Nephron (organoid): Measurements from ENCODE around the gene RTN4RL2.

Experiments
- H3K27ac Mint-ChIP-seq, 3 experiments: 2 replicates each; pipeline ENCODE4 v1.8.0; 2020; ENCODE audit warnings: mixed read lengths in 3 of 3, mild to moderate bottlenecking in 2 of 3, moderate library complexity in 1 of 3
- H3K27me3 Mint-ChIP-seq: 2 replicates; pipeline ENCODE4 v1.8.0; 2021; ENCODE audit warnings: low read depth, mild to moderate bottlenecking, moderate library complexity, mixed read lengths
- H3K36me3 Mint-ChIP-seq: 2 replicates; pipeline ENCODE4 v1.8.0; 2020; ENCODE audit warnings: low read depth, mixed read lengths
- H3K4me1 Mint-ChIP-seq: 2 replicates; pipeline ENCODE4 v1.8.0; 2020; ENCODE audit warnings: mixed read lengths
- H3K4me3 Mint-ChIP-seq, 3 experiments: 2 replicates each; pipeline ENCODE4 v1.8.0; 2020; ENCODE audit warnings: mild to moderate bottlenecking in 3 of 3, mixed read lengths in 3 of 3, moderate library complexity in 2 of 3
- H3K9me3 Mint-ChIP-seq: 2 replicates; pipeline ENCODE4 v1.8.0; 2020; ENCODE audit warnings: mixed read lengths
- TF ChIP-seq, protein P1 (sequence below), 3 experiments: fragments of 200-600 bp; sonication (generic); IDR thresholded peaks; one replicate each; pipeline ENCODE4 v1.5.0; 2021; ENCODE audit warnings: antibody characterized with exemption in 3 of 3; ENCODE audit not compliant: unreplicated experiment in 3 of 3

RTN4RL2 gene

DNA sequence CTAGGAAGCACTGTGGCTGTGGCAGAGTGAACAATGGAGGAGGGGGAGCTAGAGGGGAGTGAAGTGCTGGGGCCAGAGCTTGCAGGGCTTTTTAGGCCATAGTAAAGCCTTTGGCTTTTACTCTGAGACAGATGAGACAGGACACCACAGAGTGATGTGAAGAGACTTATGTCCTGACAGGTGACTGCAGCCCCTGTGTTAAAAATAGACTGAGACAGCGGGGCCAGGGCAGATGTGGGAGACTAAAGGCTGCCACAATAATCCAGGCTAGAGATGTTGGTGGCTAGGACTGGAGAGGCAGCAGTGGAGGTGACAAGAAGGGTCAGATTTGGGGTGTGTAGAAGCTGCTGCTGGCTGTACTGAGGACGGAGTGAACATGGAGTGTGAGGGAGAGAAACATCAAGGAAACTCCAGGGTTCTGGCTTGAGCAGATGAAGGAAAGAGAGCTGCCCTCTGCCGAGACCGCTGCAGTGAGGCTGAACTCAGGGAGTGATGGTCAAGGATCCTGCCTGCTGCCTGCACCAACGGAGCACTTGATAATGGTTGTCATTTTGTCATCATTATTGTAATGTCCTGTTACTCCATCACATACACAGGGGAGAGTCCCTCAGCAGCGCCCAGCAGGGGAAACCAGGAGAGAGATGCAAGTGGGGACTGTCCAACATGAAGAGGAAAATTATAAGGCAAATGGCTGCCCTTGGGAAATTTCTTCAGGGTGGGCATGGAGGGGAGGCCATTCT, 27.8 kb downstream of the RTN4RL2 start:
- Mint-ChIP-seq H3K27me3 (peaks cover 9% of the 10 kb centered on the region), H3K4me1 (peaks cover 24% of the 10 kb centered on the region), H3K27ac (peak overlapping the region; percentile 20 to 73 (median 59)), H3K4me3 (no peak overlapping the region), H3K9me3 (no peaks in the 10 kb centered on the region), H3K36me3 (no peaks in the 10 kb centered on the region)
- TF ChIP-seq, protein P1, sequence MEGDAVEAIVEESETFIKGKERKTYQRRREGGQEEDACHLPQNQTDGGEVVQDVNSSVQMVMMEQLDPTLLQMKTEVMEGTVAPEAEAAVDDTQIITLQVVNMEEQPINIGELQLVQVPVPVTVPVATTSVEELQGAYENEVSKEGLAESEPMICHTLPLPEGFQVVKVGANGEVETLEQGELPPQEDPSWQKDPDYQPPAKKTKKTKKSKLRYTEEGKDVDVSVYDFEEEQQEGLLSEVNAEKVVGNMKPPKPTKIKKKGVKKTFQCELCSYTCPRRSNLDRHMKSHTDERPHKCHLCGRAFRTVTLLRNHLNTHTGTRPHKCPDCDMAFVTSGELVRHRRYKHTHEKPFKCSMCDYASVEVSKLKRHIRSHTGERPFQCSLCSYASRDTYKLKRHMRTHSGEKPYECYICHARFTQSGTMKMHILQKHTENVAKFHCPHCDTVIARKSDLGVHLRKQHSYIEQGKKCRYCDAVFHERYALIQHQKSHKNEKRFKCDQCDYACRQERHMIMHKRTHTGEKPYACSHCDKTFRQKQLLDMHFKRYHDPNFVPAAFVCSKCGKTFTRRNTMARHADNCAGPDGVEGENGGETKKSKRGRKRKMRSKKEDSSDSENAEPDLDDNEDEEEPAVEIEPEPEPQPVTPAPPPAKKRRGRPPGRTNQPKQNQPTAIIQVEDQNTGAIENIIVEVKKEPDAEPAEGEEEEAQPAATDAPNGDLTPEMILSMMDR (IDR thresholded peaks at IDR 0.05; ENCODE audit: unreplicated experiment in 3 of 3): no peak

DNA sequence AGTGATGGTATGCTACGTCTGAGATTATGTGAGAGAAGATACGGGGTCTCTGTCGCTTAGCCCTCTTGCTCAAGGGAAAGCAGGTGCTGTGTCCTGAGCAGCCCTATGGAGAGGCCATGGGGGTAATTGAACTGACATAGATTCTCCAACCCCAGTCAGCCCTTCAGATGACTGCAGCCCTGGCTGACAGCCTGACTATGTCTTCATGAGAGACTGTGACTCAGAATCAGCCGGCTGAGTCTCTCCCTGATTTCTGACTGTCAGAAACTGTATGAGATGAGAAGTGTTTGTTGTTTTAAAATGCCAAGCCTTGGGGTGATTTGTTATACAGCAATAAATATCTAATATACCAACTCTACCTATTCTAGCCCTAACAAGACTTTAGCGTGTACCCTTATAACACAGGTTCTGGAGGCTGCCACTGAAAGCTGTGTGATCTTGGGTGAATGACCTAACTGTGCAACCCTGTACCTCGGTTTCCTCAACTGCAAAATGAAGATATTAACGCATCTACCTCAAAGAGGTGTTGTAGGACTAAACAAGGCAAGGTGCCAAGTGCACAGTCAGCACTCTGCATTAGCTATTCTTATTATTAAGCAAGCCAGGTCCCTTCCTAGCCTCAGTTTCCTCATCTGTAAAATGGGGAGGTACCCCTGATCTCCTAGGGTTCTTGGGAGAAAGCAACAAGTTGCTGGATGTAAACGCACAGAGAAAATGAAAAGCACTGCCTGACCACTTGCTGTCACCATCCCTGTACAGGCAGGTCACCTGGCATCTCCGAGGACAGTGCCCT, 30.3 kb downstream of the RTN4RL2 start:
- no peaks in the 10 kb centered on the region for H3K36me3 Mint-ChIP-seq
- no peak overlapping the region for H3K4me3 Mint-ChIP-seq
- peaks cover 31% of the 10 kb centered on the region for H3K4me1 Mint-ChIP-seq
- TF ChIP-seq, protein P1 (IDR thresholded peaks at IDR 0.05; ENCODE audit: unreplicated experiment in 3 of 3): no peak
- H3K27ac Mint-ChIP-seq: no peak overlapping the region
- no peaks in the 10 kb centered on the region for H3K27me3 Mint-ChIP-seq
- no peaks in the 10 kb centered on the region for H3K9me3 Mint-ChIP-seq

DNA sequence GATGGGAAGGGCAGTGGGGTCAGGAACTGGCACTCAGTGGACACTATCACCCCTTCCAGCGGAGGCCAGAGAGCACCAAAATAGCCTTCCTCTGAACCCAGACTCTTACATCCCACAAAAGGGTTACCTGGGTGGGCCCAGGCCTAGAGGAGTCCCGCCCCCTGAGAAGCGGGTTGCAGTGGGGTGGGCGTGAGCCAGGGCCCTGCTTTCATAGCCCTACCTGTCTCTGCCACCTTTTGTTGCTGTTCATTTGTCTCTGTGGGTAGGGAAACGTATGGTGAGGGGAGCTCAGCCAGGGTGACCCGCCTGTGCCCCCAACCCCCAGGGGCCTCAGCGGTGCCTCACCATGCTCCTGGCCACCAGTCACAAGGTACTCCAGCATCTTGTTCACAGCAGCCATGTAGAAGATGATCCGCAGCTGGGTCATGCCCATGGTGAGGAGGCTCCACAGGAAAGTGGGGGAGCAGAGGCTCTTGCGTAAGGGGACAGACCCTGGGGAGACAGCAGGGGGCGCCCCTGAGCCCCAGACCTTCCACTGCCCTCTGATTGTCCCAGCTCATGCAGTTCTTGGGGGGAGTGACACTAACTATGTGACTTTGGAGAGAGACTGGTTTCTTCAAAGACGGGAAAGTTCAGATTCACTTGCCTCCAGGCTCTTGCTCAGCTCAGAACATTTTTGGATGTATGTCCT, 31.2 kb downstream of the RTN4RL2 start:
- H3K4me1 Mint-ChIP-seq: peaks cover 31% of the 10 kb centered on the region
- no peaks in the 10 kb centered on the region for H3K9me3 Mint-ChIP-seq
- H3K27me3 Mint-ChIP-seq: no peaks in the 10 kb centered on the region
- TF ChIP-seq, protein P1 (IDR thresholded peaks at IDR 0.05; ENCODE audit: unreplicated experiment in 3 of 3): peak; percentile 20 to 33 (median 30)
- H3K4me3 Mint-ChIP-seq: no peak overlapping the region
- no peak overlapping the region for H3K27ac Mint-ChIP-seq
- no peaks in the 10 kb centered on the region for H3K36me3 Mint-ChIP-seq

DNA sequence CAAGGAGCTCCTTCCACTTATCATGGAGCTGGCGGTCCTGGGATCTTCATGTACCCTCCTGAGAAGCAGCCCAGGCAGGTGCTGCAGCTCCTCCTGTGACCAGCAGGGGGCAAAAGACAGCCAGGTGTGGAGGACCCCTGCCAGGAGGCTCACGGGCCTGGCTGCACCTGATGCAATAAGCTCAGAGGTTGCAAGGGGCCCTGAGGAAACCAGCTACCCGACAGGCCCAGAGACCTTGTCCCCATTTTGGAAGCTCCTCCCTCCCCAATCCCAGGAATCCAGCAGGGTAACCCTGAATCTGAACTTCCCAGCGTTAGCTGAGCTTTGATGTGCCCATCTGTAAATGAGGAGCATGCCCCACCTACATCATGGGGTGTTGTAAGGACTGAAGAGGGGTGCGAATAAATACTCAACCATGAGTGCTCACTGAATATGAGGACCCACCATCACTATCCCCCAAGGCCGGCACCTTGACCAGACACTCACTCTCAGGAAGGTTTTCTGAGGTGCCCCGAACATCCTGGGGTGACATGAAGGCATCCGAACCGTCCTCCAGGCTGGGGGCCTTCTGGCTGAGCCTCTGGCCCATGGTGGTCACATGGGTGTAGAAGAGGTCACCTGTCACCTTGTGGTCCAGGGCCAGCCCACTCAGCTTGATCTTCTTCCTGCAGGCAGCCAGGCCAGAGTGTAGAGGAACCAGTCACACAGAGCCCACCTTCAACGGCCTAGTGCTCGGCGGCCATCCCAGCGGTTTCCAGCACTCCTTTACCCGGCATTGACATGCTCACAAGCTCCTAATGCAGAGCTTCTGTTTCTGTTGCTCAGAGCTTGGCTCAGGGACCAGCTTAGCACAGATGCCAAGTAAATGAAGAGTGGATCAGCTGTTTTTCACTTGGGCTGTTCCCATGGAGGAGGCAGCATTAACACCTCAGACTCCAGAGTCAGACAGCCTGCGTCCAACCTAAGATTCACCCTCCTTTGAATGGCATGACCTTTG, 33.5 kb downstream of the RTN4RL2 start:
- Mint-ChIP-seq H3K4me1 (peaks cover 15% of the 10 kb centered on the region), H3K27ac (no peak overlapping the region), H3K27me3 (no peaks in the 10 kb centered on the region), H3K4me3 (no peak overlapping the region), H3K9me3 (no peaks in the 10 kb centered on the region), H3K36me3 (no peaks in the 10 kb centered on the region)
- TF ChIP-seq, protein P1 (IDR thresholded peaks at IDR 0.05; ENCODE audit: unreplicated experiment in 3 of 3): peak; percentile 74 to 87 (median 78)

DNA sequence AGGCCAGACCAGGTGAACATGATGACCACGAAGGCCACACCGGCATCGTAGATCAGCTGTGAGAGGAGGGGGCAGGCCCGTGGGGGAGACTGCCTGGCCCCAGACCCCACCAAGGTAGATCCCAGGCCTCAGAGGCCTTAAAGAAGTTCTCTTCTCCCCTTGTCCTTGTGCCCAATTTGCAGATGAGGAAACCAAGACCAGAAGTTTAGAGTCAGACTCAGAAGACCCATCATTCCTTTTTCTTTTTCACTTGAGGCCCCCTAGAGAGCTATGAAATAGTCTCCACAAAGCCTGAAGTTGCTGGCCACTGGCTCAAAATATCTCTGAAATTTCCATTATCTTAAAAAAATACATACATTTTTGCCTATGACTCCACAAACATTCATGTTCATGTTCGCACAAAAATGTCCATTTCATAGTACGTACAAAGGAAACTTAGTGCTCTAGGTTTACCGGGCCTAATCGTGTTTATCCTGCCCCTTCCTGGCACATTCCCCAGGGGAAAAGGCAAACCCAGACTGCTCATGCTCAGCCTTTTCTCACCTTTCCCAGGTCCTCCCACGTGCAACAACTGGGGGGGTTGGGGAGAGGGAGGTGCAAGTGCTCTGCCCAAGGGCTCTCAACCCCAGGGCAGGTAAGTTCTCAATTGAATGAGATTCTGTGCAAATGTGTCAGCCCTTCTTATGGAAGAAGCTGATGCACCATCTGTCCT, 35.9 kb downstream of the RTN4RL2 start:
- TF ChIP-seq, protein P1 (IDR thresholded peaks at IDR 0.05; ENCODE audit: unreplicated experiment in 3 of 3): no peak
- Mint-ChIP-seq H3K27me3 (peaks cover 3% of the 10 kb centered on the region), H3K9me3 (no peaks in the 10 kb centered on the region), H3K36me3 (no peaks in the 10 kb centered on the region), H3K27ac (no peak overlapping the region), H3K4me1 (peaks cover 18% of the 10 kb centered on the region), H3K4me3 (no peak overlapping the region)
